ENCODE results near the gene ZNF280B. TPM values are rescaled to one million over a fixed set of nuclear protein-coding genes. Genes with fewer than 3 reads are reported as not detected.

ZNF280B gene
- total RNA-seq, 1 experiment from 2014 or later = 0.10 TPM

GRCh38 chr22:22534604-22535415, 26.3 kb upstream of the ZNF280B start:
- Histone ChIP-seq H3K4me3 (ENCODE audit: low read depth in 2 of 2, low read length in 2 of 2) (no peak overlapping the region), H3K9me3 (ENCODE audit: control insufficient read depth, insufficient read depth, low read depth, low read length) (no peaks in the 10 kb centered on the region), H3K36me3 (ENCODE audit: control insufficient read depth, insufficient read depth, low read length) (no peaks in the 10 kb centered on the region), H3K27ac (ENCODE audit: low read length) (no peak overlapping the region), H3K4me1 (ENCODE audit: control insufficient read depth, insufficient read depth, low read length) (no peaks in the 10 kb centered on the region), H3K27me3 (ENCODE audit: control insufficient read depth, insufficient read depth, low read length) (no peaks in the 10 kb centered on the region)
- TF ChIP-seq, protein P1, sequence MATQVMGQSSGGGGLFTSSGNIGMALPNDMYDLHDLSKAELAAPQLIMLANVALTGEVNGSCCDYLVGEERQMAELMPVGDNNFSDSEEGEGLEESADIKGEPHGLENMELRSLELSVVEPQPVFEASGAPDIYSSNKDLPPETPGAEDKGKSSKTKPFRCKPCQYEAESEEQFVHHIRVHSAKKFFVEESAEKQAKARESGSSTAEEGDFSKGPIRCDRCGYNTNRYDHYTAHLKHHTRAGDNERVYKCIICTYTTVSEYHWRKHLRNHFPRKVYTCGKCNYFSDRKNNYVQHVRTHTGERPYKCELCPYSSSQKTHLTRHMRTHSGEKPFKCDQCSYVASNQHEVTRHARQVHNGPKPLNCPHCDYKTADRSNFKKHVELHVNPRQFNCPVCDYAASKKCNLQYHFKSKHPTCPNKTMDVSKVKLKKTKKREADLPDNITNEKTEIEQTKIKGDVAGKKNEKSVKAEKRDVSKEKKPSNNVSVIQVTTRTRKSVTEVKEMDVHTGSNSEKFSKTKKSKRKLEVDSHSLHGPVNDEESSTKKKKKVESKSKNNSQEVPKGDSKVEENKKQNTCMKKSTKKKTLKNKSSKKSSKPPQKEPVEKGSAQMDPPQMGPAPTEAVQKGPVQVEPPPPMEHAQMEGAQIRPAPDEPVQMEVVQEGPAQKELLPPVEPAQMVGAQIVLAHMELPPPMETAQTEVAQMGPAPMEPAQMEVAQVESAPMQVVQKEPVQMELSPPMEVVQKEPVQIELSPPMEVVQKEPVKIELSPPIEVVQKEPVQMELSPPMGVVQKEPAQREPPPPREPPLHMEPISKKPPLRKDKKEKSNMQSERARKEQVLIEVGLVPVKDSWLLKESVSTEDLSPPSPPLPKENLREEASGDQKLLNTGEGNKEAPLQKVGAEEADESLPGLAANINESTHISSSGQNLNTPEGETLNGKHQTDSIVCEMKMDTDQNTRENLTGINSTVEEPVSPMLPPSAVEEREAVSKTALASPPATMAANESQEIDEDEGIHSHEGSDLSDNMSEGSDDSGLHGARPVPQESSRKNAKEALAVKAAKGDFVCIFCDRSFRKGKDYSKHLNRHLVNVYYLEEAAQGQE (IDR thresholded peaks at IDR 0.05; ENCODE audit: insufficient read depth in 1 of 2, low read depth in 2 of 2, low read length in 1 of 2) = no peak
- TF ChIP-seq SIN3A (IDR thresholded peaks at IDR 0.05; ENCODE audit: borderline replicate concordance, insufficient read depth, low read depth, low read length) = no peak
- TF ChIP-seq CTCF (IDR thresholded peaks at IDR 0.05) = no peak
- no peak for TF ChIP-seq TCF7L2 (IDR thresholded peaks at IDR 0.05; ENCODE audit: low read depth, low read length)
- no peak for TF ChIP-seq POLR2AphosphoS5 (IDR thresholded peaks at IDR 0.05; ENCODE audit: low read depth, low read length)
- ChIA-PET CTCF (no interaction called here), POLR2A (no interaction called here)
- BruUV-seq (replicated peaks) = no TSS peak
- DNase-seq (ENCODE audit: low read depth, low spot score) = no peak
- in situ Hi-C loops (cut with HindIII; ENCODE audit: low pct_unique_long_range_greater_than_20kb, low sequenced_read_pairs) = no loop called here
- ATAC-seq = no peak
- intact Hi-C loops (cut with micrococcal nuclease; ENCODE audit: unreplicated experiment) = no loop called here

DNA sequence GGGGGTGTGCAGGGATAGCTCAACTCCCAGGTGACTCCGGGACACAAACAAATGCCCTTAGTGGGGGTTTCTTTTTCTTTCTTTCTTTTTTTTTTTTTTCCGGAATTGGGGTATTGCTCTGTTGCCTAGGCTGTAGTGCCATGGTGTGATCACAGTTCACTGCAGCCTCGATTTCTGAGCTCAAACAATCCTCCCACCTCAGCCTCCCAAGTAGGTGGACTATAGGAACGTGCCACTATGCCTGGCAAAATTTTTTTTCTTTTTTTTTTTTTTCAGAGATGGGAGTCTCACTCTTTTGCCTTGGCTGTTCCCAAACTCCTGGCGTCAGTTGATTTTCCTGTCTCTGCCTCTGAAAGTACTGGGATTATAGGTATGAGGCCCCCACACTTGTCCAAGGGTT, 25.3 kb upstream of the ZNF280B start:
- intact Hi-C loops (cut with micrococcal nuclease; ENCODE audit: unreplicated experiment) = no loop called here
- in situ Hi-C loops (cut with HindIII; ENCODE audit: low pct_unique_long_range_greater_than_20kb, low sequenced_read_pairs) = no loop called here
- DNase-seq (ENCODE audit: low read depth, low spot score) = no peak
- TF ChIP-seq POLR2AphosphoS5 (IDR thresholded peaks at IDR 0.05; ENCODE audit: low read depth, low read length) (no peak), TCF7L2 (IDR thresholded peaks at IDR 0.05; ENCODE audit: low read depth, low read length) (no peak), SIN3A (IDR thresholded peaks at IDR 0.05; ENCODE audit: borderline replicate concordance, insufficient read depth, low read depth, low read length) (no peak), CTCF (IDR thresholded peaks at IDR 0.05) (no peak)
- TF ChIP-seq, protein P1 (IDR thresholded peaks at IDR 0.05; ENCODE audit: insufficient read depth in 1 of 2, low read depth in 2 of 2, low read length in 1 of 2) = no peak
- H3K27me3 ChIP-seq (ENCODE audit: control insufficient read depth, insufficient read depth, low read length) = no peaks in the 10 kb centered on the region
- no peak for ATAC-seq
- H3K9me3 ChIP-seq (ENCODE audit: control insufficient read depth, insufficient read depth, low read depth, low read length) = no peaks in the 10 kb centered on the region
- H3K36me3 ChIP-seq (ENCODE audit: control insufficient read depth, insufficient read depth, low read length) = no peaks in the 10 kb centered on the region
- CTCF ChIA-PET = interaction anchor here (0.6 kb wide), 1 partner anchor 155 kb away, joined by 7 read pairs; no protein-coding TSS in a partner anchor
- no TSS peak for BruUV-seq (replicated peaks)
- H3K27ac ChIP-seq (ENCODE audit: low read length) = no peak overlapping the region
- no peaks in the 10 kb centered on the region for H3K4me1 ChIP-seq (ENCODE audit: control insufficient read depth, insufficient read depth, low read length)
- H3K4me3 ChIP-seq (ENCODE audit: low read depth in 2 of 2, low read length in 2 of 2) = no peak overlapping the region
- POLR2A ChIA-PET = no interaction called here

All from Panc1 (cell line).